Loucy (cell line): Measurements from ENCODE around the gene SLC22A23.

Experiments
- CTCF ChIP-seq: fragments of 200-600 bp; sonication (generic); conservative IDR thresholded peaks from 2 replicates; pipeline ENCODE4 v1.5.1; 2014; ENCODE audit warnings: mild to moderate bottlenecking, antibody characterized with exemption, low read length
- EZH2phosphoT487 ChIP-seq: fragments of 200-600 bp; IDR thresholded peaks from 2 replicates; pipeline ENCODE4 v1.6.1; 2018; ENCODE audit warnings: antibody characterized with exemption, mild to moderate bottlenecking, moderate library complexity, borderline replicate concordance

GRCh38 chr6:3228046-3228671, 228.7 kb downstream of the SLC22A23 start:
- TF ChIP-seq CTCF, result no peak
- no peak for TF ChIP-seq EZH2phosphoT487
